Mesothelial cell of epicardium (in vitro differentiated cells): ENCODE results near the gene KRT84. TPM values are rescaled to one million over a fixed set of nuclear protein-coding genes. Genes with fewer than 3 reads are reported as not detected.

Experiments used
- DNase-seq, 2 experiments: peaks; one replicate each; pipeline ENCODE4 v3.0.0; 2021; ENCODE audit warnings: low spot score in 2 of 2; ENCODE audit not compliant: unreplicated experiment in 2 of 2
- H3K27ac Mint-ChIP-seq: 2 replicates; pipeline ENCODE4 v1.8.0; 2021; ENCODE audit warnings: mixed read lengths
- H3K27me3 Mint-ChIP-seq: 2 replicates; pipeline ENCODE4 v1.8.0; 2021; ENCODE audit warnings: low read depth, mixed read lengths
- H3K36me3 Mint-ChIP-seq: 2 replicates; pipeline ENCODE4 v1.8.0; 2021; ENCODE audit warnings: mixed read lengths
- H3K4me1 Mint-ChIP-seq: 2 replicates; pipeline ENCODE4 v1.8.0; 2021; ENCODE audit warnings: mixed read lengths
- H3K4me3 Mint-ChIP-seq: 2 replicates; pipeline ENCODE4 v1.8.0; 2021; ENCODE audit warnings: mild to moderate bottlenecking, moderate library complexity, mixed read lengths
- H3K9me3 Mint-ChIP-seq: 2 replicates; pipeline ENCODE4 v1.8.0; 2021; ENCODE audit warnings: mixed read lengths
- total RNA-seq: library from RNA; stranded (reverse); gene quantifications from 3 replicates; pipeline ENCODE4 v1.2.1, GENCODE V29; 2021
- TF ChIP-seq, protein P1 (sequence below): fragments of 200-600 bp; sonication (generic); IDR thresholded peaks from one replicate; pipeline ENCODE4 v1.5.0; 2021; ENCODE audit warnings: antibody characterized with exemption; ENCODE audit not compliant: unreplicated experiment

KRT84 gene, protein sequence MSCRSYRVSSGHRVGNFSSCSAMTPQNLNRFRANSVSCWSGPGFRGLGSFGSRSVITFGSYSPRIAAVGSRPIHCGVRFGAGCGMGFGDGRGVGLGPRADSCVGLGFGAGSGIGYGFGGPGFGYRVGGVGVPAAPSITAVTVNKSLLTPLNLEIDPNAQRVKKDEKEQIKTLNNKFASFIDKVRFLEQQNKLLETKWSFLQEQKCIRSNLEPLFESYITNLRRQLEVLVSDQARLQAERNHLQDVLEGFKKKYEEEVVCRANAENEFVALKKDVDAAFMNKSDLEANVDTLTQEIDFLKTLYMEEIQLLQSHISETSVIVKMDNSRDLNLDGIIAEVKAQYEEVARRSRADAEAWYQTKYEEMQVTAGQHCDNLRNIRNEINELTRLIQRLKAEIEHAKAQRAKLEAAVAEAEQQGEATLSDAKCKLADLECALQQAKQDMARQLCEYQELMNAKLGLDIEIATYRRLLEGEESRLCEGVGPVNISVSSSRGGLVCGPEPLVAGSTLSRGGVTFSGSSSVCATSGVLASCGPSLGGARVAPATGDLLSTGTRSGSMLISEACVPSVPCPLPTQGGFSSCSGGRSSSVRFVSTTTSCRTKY
- not detected in 3 replicates for total RNA-seq

GRCh38 chr12:52385226-52385702 lies at the start of gene KRT84:
Gene KRT84 (minus strand): TSS chr12:52385652. CDS start chr12:52385585, 67 bp downstream.
- Mint-ChIP-seq H3K36me3 (no peaks in the 10 kb centered on the region), H3K27ac (no peak within 1 kb of the TSS), H3K9me3 (no peaks in the 10 kb centered on the region), H3K4me1 (peaks cover 6% of the 10 kb centered on the region), H3K4me3 (no peak within 1 kb of the TSS), H3K27me3 (peaks cover 12% of the 10 kb centered on the region)
- TF ChIP-seq, protein P1, sequence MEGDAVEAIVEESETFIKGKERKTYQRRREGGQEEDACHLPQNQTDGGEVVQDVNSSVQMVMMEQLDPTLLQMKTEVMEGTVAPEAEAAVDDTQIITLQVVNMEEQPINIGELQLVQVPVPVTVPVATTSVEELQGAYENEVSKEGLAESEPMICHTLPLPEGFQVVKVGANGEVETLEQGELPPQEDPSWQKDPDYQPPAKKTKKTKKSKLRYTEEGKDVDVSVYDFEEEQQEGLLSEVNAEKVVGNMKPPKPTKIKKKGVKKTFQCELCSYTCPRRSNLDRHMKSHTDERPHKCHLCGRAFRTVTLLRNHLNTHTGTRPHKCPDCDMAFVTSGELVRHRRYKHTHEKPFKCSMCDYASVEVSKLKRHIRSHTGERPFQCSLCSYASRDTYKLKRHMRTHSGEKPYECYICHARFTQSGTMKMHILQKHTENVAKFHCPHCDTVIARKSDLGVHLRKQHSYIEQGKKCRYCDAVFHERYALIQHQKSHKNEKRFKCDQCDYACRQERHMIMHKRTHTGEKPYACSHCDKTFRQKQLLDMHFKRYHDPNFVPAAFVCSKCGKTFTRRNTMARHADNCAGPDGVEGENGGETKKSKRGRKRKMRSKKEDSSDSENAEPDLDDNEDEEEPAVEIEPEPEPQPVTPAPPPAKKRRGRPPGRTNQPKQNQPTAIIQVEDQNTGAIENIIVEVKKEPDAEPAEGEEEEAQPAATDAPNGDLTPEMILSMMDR = no peak
- DNase-seq = no peak

- H3K36me3 Mint-ChIP-seq = no peaks in the 10 kb centered on the region
Observed at GRCh38 chr12:52434760-52435530, 49.5 kb upstream of the KRT84 start.

DNA sequence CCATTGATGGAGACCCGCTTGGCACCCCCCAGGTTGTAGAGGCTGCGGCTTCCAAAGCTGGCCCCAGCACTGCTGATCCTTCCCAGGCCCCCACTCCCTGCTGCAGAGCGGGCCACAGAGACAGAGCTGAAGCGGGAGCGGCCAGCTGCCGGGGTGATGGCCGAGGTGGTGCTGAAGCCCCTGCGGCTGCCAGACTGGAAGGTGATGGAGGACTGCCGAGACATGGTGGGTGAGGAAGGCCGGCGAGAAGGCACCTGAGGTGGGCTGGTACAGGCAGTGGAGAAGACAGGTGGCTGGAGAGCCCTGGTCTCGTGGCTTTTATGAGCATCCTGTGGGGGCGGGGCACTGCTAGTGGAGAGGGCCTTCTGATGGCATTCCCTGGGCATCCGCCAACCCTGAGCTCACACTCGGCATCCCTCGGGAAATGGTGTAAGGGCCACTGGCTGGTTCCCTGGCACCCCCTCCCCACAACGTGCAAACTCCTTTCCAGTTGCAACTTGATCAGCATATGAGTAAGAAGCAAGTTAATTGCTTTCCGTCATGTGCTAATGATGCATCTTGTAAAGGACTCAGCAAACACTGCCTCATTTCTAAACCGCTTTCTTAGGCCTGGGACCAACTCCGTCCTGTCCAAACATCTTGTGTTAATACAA lies 48.8 kb upstream of the KRT84 start, which contains the start of gene KRT75:
KRT75 (minus strand) TSS at position 291 of the 653 bp plus-strand sequence; CDS start at position 224, 67 bp downstream.
- Mint-ChIP-seq H3K36me3 (no peaks in the 10 kb centered on the region), H3K4me1 (peaks cover 23% of the 10 kb centered on the region), H3K9me3 (no peaks in the 10 kb centered on the region), H3K4me3 (no peak within 1 kb of the TSS), H3K27me3 (peaks cover 36% of the 10 kb centered on the region), H3K27ac (no peak within 1 kb of the TSS)
- TF ChIP-seq, protein P1 = no peak
- DNase-seq = no peak

More at GRCh38 chr12:52434760-52435530, 49.5 kb upstream of the KRT84 start:
- Mint-ChIP-seq H3K4me1 (peaks cover 26% of the 10 kb centered on the region), H3K27ac (no peak overlapping the region), H3K9me3 (no peaks in the 10 kb centered on the region), H3K4me3 (no peak overlapping the region), H3K27me3 (peaks cover 30% of the 10 kb centered on the region)
- TF ChIP-seq, protein P1 = no peak
- DNase-seq = no peak

DNA sequence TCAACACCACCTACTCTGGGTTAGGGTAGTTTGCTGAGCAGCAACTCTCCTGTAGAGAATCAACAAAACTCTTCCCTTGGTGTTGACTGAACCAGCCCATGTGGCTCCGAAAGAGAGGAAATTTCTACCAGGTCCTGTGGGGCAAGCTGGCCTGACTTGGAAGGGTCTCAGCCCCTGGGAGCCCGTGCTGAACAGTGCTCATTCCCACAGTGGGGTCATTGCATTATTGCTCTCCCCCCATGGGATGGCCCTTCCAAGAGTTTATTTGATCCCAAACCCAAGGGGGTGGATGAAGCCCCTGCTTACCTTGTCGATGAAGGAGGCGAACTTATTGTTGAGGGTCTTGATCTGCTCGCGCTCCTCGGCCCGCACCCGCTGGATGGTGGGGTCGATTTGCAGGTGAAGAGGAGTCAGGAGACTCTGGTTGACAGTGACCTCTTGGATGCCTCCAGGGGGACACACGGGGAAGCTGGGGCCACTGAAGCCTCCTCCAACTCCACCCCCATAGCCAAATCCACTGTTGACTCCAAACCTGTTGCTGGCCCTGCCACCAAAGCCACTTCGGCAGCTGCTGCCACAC lies 48.1 kb upstream of the KRT84 start:
- TF ChIP-seq, protein P1 = no peak
- peaks cover 42% of the 10 kb centered on the region for H3K27me3 Mint-ChIP-seq
- no peak overlapping the region for H3K4me3 Mint-ChIP-seq
- H3K9me3 Mint-ChIP-seq = no peaks in the 10 kb centered on the region
- H3K4me1 Mint-ChIP-seq = peaks cover 19% of the 10 kb centered on the region
- H3K36me3 Mint-ChIP-seq = no peaks in the 10 kb centered on the region
- no peak overlapping the region for H3K27ac Mint-ChIP-seq
- DNase-seq = no peak
